A673 (cell line): ENCODE measurements around the gene ZC3H7B. TPM values are rescaled to one million over a fixed set of nuclear protein-coding genes. Genes with fewer than 3 reads are reported as not detected.

Experiments used
- BruUV-seq: library from RNA; stranded (reverse); fragments of 400-500 nt; replicated peaks from 2 replicates; lab custom pipeline; 2021; lab: Mats Ljungman, UMichigan
- CTCF ChIA-PET: fragments of 300-600 bp; sonication (Branson Sonifier 250); formaldehyde crosslinking; loops from one replicate; lab custom pipeline; 2022; ENCODE audit warnings: antibody characterized with exemption; lab: Charles Lee
- POLR2A ChIA-PET: fragments of 300-600 bp; sonication (Branson Sonifier 250); formaldehyde crosslinking; loops from one replicate; lab custom pipeline; 2022; ENCODE audit warnings: antibody characterized with exemption; ENCODE audit not compliant: low non-redundant PET; lab: Charles Lee
- DNase-seq: peaks from one replicate; pipeline ENCODE4 v3.0.0-alpha.2; 2015; ENCODE audit warnings: low spot score
- H3K27ac ChIP-seq: fragments of 200-600 bp; sonication (generic); 2 replicates; pipeline ENCODE4 v1.5.1; 2016; ENCODE audit warnings: mixed run types, low read depth, mild to moderate bottlenecking, mixed read lengths, antibody characterized with exemption, low read length; ENCODE audit not compliant: poor library complexity, severe bottlenecking
- H3K27me3 ChIP-seq: fragments of 200-600 bp; sonication (generic); replicated peaks from 2 replicates; pipeline ENCODE4 v1.6.1; 2017; ENCODE audit warnings: mixed run types, low read depth, mild to moderate bottlenecking, mixed read lengths, antibody characterized with exemption, low read length; ENCODE audit not compliant: insufficient read depth, poor library complexity
- H3K36me3 ChIP-seq: fragments of 200-600 bp; sonication (generic); 2 replicates; pipeline ENCODE4 v1.6.1; 2016; ENCODE audit warnings: mixed run types, mild to moderate bottlenecking, mixed read lengths, antibody characterized with exemption, low read length; ENCODE audit not compliant: insufficient read depth, poor library complexity, severe bottlenecking
- H3K4me1 ChIP-seq: fragments of 200-600 bp; sonication (generic); 2 replicates; pipeline ENCODE4 v1.6.1; 2017; ENCODE audit warnings: mixed run types, mild to moderate bottlenecking, mixed read lengths, antibody characterized with exemption, low read length; ENCODE audit not compliant: insufficient read depth, poor library complexity, severe bottlenecking
- H3K4me3 ChIP-seq: fragments of 200-600 bp; sonication (generic); 2 replicates; pipeline ENCODE4 v1.5.1; 2016; ENCODE audit warnings: low read depth, mixed run types, mild to moderate bottlenecking, mixed read lengths, low read length; ENCODE audit not compliant: poor library complexity, severe bottlenecking
- H3K9me3 ChIP-seq: fragments of 200-600 bp; sonication (generic); 2 replicates; pipeline ENCODE4 v1.6.1; 2016; ENCODE audit warnings: mixed run types, low read depth, mild to moderate bottlenecking, mixed read lengths, antibody characterized with exemption, low read length; ENCODE audit not compliant: poor library complexity, severe bottlenecking
- EZH2 ChIP-seq: fragments of 200-600 bp; sonication (generic); IDR thresholded peaks from 2 replicates; pipeline ENCODE4 v1.6.1; 2017; ENCODE audit warnings: borderline replicate concordance, low read depth, mild to moderate bottlenecking, mixed read lengths, antibody characterized with exemption, low read length; ENCODE audit not compliant: poor library complexity, severe bottlenecking
- intact Hi-C: fragments of 100-400 bp; cut with micrococcal nuclease; formaldehyde crosslinking; loops from one replicate; pipeline ENCODE4 v1.10.0; 2022; ENCODE audit not compliant: unreplicated experiment
- total RNA-seq: library from RNA; stranded (reverse); gene quantifications from 2 replicates; pipeline ENCODE4 v1.2.3, GENCODE V29; 2021
- TF ChIP-seq, protein P1 (sequence below): fragments of 300-800, 200-600 bp; sonication (generic); conservative IDR thresholded peaks from 2 replicates; pipeline ENCODE4 v1.5.1; 2017; ENCODE audit warnings: low read depth, mild to moderate bottlenecking, antibody characterized with exemption, low read length, moderate library complexity, mixed read lengths

Gene ZC3H7B
- total RNA-seq, 1 experiment from 2014 or later, result 90.4 TPM

DNA sequence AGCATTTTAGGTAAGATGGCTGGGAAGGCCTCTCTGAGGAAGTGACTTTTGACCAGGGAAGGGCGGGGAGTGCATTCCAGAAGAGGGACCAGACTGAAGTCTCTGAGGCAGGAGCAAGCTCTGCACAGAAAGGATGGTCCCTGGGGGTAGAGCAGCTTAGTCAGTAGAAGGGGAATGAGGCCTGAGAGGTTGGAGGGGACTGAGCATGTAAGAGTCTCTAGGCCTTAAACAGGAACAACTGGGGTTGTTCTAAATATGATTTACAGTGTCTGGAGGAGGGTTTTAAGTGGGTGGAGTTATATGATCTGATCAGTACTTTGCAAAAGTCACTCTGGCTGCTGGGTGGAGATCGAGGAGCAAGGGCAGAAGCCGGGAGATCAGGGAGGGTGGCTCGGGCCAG is 48.8 kb downstream of the ZC3H7B start:
- H3K27ac ChIP-seq, result no peak overlapping the region
- H3K27me3 ChIP-seq, result no peaks in the 10 kb centered on the region
- H3K9me3 ChIP-seq, result no peaks in the 10 kb centered on the region
- intact Hi-C loops, result no loop called here
- BruUV-seq, result no TSS peak
- TF ChIP-seq EZH2, result no peak
- TF ChIP-seq, protein P1, sequence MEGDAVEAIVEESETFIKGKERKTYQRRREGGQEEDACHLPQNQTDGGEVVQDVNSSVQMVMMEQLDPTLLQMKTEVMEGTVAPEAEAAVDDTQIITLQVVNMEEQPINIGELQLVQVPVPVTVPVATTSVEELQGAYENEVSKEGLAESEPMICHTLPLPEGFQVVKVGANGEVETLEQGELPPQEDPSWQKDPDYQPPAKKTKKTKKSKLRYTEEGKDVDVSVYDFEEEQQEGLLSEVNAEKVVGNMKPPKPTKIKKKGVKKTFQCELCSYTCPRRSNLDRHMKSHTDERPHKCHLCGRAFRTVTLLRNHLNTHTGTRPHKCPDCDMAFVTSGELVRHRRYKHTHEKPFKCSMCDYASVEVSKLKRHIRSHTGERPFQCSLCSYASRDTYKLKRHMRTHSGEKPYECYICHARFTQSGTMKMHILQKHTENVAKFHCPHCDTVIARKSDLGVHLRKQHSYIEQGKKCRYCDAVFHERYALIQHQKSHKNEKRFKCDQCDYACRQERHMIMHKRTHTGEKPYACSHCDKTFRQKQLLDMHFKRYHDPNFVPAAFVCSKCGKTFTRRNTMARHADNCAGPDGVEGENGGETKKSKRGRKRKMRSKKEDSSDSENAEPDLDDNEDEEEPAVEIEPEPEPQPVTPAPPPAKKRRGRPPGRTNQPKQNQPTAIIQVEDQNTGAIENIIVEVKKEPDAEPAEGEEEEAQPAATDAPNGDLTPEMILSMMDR, result no peak
- ChIA-PET POLR2A (no interaction called here), CTCF (no interaction called here)
- no peaks in the 10 kb centered on the region for H3K4me1 ChIP-seq
- DNase-seq, result no peak
- no peak overlapping the region for H3K4me3 ChIP-seq
- peaks cover 59% of the 10 kb centered on the region for H3K36me3 ChIP-seq

DNA sequence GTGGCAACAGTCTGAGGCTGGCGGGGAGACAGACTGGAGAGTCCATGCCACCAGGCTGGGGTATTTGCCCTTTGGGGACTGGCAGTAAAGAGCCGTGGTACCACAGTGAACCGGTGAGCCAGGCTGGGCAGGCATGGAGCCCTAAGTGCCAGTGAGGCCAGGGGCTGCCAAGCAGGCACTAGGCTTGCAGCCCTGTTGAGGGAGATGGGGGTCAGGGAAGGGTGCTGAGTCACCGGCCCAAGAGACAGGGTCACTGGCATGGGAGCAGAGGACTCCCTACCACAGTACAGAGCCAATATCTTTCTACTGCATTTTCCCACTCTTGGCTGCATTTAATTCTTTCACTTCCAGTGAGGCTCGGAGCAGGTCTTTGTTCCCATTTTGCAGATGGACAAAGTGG is 49.7 kb downstream of the ZC3H7B start:
- CTCF ChIA-PET, result no interaction called here
- peaks cover 61% of the 10 kb centered on the region for H3K36me3 ChIP-seq
- BruUV-seq, result no TSS peak

DNA sequence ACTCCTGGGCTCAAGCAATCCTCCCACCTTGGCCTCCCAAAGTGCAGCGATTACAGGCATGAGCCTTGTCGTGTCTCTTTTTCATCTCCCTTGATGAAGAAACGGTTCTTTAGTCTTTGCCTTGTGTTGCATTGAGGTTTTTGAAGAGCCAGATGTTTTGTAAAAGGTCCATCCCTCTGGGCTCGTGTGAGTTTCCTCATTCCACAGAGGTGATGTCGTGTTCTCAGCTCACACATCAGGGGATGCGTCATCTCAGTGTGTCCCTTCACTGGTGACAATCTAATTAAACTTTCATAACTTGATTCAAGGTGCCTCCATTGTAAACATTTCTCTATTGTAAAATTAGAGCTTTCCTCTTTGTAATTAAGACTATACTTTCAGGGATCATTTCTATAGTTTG is 50.7 kb downstream of the ZC3H7B start:
- no peak for TF ChIP-seq EZH2
- TF ChIP-seq, protein P1, result no peak
- peak; percentile 67 for DNase-seq
- no peaks in the 10 kb centered on the region for H3K9me3 ChIP-seq
- no peaks in the 10 kb centered on the region for H3K4me1 ChIP-seq
- no peak overlapping the region for H3K4me3 ChIP-seq
- intact Hi-C loops, result no loop called here
- H3K27me3 ChIP-seq, result no peaks in the 10 kb centered on the region
- ChIA-PET CTCF (no interaction called here), POLR2A (interaction anchor here (0.5 kb wide), 1 partner anchor 29 kb away, joined by 5 read pairs; the partner anchor contains the start of gene TEF)
- no TSS peak for BruUV-seq
- H3K27ac ChIP-seq, result no peak overlapping the region
- H3K36me3 ChIP-seq, result peaks cover 66% of the 10 kb centered on the region

More for the DNA sequence above, 49.7 kb downstream of the ZC3H7B start:
- Histone ChIP-seq H3K27me3 (no peaks in the 10 kb centered on the region), H3K9me3 (no peaks in the 10 kb centered on the region), H3K4me3 (no peak overlapping the region), H3K4me1 (no peaks in the 10 kb centered on the region), H3K27ac (no peak overlapping the region)
- POLR2A ChIA-PET, result no interaction called here
- TF ChIP-seq, protein P1, result no peak
- no peak for TF ChIP-seq EZH2
- intact Hi-C loops, result no loop called here
- no peak for DNase-seq
